GM18508 (cell line): ENCODE measurements around the gene CFAP141.

Source experiments
- ATAC-seq: cut with Tn5 transposase; IDR thresholded peaks from one replicate; pipeline ENCODE4 v1.9.1; 2021; ENCODE audit warnings: moderate number of reproducible peaks; ENCODE audit not compliant: insufficient read depth, unreplicated experiment

Gene CFAP141

DNA sequence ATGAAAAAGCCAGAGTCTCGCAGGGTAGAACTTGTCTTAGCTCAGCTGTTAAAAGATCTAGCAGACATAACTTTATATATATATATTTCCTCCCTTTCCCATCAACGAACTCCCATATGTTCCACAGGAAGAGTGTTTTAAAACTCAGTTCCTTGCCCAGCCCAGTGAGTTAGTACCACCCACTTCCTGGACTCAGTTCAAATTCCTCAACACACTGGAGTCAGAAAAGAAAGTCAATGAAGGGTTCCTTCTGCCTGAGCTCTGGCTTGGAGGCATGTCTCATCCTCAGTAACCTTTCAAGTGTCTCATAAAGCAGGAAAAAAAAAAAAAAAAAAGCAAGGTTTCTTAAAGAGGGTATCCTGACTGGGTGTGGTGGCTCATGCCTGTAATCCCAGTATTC is 29.8 kb downstream of the CFAP141 start:
- ATAC-seq = no peak

DNA sequence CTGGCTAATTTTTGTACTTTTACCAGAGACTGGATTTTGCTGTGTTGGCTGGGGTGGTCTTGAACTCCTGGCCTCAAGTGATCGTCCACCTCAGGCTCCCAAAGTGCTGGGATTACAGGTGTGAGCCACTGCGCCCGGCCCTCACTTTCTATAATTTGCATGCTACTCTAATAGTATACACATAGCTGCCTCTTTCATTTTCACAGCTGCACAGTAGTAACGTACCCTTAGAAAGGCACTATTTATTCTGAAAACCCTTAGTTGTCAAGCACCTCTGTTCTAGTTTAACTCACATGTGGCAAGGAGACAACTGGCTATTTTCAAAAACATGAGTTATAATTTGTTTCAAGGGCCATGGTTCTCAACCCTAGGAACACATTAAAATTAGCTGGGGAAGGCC is 31.5 kb downstream of the CFAP141 start:
- no peak for ATAC-seq

DNA sequence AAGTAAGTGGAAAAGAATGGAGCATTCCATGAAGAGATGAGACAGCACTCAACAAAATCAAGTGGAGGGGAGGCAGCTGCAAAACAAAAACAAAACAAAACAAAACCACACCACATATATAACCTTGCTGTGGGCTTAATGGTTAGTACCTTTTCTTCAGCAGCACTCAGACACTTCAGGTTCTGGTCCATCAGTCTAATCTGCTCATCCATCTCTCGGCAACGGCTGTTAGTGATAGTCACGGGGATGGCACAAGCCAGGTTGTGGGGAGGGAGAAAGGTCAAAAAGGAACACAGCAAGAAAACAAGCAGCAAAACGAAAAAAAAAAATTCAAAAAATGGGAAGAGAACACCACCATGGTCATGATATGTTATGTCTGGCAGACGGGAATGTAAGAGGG is 34.3 kb downstream of the CFAP141 start:
- no peak for ATAC-seq

DNA sequence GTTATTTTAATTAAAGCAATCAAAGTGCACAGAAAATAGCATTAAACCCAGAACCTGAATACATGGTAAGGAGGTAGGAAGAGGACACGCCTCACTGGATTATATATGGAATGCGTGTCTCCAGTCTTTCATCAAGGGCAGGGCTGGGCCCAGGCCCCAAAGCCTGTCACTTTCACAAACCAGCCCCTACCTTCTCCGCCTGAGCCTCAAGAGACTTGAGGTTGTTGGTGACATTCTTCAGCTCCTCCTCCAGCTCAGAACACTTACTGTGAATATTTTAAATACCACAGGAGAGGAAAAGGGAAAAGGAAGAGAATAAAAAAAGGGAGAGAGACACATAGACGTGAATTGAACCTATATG is 34.9 kb downstream of the CFAP141 start:
- ATAC-seq = no peak

DNA sequence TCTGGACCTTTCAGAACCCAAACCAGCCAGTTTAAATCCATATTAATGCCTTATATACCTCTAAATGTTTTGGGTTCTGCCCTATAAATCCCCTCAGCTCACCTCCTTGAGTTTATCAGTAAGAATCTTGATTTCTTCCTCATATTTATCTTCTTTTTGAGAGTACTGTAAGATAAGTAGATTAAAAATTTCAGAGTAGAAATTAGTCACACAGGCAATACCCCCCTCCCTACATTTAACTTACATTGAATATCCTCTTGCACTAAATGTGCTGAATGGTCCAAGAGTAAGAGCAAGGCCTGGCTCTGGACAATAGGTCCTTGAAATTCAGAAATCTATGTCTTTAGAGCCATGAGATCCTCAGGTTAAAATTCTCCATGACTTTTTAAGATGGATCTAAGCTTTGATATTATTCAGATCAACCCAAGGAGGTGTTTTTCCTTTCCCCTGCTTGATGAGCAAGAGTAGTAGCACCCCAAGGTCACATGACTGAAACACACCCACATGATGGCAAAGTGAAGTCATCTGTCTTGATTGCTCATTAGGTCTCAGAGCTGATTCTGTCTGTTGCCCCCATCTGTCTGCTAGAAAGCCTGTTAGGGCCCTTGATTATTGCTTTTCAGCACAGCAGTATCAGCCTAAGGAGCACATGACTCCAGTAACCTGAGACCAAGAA is 35.4 kb downstream of the CFAP141 start:
- ATAC-seq = no peak

DNA sequence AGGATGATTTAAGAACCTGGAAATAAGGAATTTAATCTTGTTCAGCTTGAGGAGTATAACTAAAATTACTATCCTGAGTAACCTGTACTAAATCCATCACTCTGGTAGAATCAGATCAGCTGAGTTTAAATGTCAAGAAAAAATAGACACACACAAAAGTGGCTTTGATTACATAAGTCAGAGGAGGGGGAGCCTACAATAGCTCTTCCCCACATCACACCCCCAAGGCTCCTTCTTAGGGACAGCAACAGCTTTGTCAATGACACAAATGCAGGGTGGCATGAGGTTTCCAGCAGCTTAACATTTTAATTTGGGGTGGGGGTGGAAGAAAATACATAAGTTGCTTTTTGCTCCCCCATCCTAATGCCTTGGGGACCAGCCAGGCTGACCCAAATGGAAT is 38.7 kb downstream of the CFAP141 start:
- ATAC-seq = no peak

DNA sequence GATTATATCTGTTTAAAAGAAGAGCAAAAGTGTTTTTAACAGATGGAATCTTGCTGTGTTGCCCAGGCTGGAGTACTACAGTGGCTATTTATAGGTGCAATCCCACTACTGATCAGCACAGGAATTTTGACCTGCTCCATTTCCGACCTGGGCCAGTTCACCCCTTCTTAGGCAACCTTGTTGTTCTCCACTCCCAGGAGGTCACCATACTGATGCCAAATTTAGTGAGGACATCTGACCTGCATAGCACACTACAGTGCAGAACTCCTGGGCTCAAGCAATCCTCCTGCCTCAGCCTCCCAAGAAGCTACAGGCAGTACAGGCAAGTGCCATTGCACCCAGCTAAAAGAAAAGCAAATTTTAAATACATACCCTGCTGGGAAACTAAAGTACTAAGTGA is 39.9 kb downstream of the CFAP141 start:
- ATAC-seq = no peak

DNA sequence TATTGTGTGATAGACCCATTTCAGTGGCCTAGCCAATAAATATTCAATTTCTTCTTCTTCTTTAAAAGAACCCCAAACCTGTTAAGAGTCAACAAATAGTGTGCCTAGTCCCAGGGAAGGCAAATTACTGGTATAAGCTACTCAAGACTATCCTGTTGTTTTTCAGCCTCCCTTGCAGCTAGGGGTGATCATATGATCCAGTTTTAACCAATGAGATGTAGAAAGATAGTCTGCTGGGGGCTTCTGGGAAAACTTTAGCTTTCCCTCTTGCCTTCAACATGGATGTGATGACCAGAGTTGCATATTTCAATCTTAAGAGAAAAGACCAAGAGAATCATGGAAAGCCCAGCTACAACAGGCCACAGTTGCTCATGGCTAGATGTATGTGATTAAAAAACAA is 46.6 kb downstream of the CFAP141 start:
- no peak for ATAC-seq

DNA sequence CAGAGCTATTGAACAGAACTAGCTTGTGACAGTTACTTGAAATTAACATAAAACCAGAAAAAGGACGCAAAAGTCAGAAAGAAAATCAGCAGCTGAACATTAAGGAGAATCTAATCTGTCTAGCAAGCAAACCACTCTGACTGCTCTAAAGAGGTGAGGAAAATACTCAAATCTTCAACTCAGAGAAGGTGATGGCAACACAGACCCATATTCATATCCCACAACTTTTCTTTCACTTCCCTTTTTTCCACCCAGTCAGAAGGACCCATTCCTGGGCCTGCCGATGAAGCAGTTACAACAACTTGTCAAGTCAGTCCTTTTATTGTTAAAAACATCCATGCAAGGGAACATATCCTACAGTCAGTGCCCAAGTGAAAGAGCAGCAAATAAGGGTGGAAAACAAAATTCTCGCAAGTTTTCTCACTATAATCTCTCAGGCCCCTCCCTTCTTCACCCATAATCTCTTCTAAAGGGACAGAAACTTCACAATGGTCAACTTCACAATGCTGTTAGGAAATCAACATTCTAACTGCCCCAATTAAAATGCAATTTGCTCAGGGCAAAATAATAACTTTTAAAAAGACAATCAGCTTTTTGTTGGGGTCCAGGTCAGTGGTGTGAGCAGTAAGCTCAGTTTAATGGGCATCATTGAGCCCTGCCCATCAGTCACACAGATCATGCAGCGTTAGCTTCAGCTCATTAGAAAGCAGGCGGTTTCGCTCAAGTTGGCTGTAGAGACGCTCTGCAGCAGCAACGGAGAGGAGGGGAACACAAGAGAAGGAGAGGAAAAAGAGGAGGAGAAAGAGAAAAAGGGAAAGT is 47.6 kb downstream of the CFAP141 start:
- ATAC-seq = no peak

DNA sequence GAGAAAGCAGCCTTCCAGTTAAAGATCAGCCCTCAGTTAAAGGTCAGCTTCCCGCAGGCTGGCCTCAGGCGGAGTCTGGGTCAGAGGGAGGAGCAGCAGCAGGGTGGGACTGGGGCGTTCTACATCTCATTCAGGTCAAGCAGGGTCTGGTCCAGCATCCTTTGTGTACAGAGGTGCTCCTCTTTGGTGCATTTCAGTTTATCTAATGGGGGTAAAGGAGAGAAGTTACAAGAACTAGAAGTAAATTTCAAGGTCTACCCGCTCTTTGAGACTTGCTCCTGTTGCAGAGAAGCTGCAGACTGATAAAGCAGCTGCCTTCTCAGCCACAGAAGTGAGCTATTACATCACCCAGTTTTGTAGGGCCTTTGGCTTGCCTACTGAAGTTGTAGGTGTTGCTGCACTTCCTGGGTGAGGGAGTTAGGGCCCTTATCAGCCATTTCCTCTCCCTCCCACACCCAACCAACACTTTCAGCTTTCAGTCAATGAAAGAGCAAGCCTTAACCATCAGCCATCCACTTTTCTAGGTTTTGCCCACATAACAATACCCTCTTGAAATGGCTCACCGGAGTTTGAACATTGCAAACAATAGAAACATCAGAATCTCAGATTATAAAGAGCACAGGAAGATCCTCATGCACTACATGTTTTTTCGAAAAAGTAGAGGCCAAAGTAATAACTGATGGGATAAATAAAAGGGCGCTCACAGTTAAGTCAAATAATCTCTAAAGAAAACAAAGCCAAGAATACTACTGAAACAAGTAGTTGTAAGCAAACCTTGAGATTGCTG is 48.4 kb downstream of the CFAP141 start:
- ATAC-seq = no peak

DNA sequence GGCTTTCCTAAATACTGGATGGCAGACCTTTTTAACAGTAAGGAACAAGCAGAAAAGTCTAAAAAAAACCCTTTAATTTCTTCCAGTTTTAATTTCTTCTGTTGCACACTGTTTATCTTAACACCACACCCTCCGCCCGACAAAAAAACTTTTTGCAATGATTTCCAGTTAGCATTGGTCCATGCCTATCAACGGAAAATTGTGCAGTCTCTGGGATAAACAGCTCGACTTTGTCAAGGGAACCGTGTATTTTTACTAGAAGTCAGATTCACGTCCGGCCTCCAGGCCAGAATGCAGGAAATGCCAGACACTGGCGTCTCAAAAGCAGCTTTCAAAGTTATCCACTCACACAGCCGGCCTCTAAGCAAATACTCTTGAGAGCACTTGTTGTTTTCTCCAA is 50.9 kb downstream of the CFAP141 start:
- ATAC-seq = no peak

DNA sequence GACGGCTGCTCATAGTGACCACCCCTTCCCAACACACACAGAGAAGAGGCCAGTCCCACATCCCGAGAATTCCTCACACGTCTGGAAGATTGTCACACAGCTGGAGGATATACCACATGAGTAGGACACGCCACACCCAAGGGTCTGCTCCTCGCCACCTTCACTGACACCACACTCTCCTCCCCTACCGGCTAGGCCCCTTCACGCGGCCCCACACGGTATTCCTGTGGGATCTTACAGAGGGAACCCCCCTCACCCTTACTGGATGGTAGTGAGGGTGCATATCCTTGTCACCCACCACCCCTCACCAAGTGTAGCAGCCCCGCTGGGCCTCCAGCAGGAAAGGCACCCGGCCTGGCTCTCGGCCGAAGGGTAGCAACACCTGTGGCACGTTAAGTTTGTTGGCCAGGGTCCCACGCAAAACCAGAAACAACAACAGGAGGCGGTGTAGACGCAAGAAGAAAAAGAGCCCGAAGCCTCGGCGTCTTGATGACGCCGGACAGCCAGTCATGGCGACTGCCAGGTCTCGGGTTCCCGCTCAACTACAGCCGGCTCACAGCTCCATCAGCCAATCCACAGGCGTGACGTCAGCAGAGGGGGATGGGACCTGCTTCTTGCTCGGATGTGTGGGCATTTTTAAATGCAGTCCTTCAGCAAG is 51.5 kb downstream of the CFAP141 start, which contains the start of gene NUP210L:
NUP210L (minus strand) TSS at position 540 of the 658 bp plus-strand sequence.
- no peak for ATAC-seq

DNA sequence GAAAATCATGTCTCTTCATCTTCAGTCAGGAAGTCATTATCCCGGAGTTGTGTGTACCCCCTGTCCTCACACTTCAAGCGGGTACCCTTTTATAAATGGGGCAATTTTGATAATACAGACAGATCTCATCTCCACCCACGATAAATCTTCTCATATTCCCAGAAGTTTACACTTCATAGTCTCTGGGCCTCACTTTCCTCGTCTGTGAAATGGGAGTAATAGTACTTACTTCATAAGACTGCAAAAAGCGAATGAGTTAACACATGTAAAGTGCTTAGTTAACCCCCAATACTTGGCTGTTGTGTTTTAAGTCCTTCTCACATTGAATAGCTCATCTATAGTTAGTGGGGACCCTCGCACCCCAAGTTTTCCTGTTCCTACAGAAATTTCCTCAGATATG is 52.1 kb downstream of the CFAP141 start:
- ATAC-seq = no peak

DNA sequence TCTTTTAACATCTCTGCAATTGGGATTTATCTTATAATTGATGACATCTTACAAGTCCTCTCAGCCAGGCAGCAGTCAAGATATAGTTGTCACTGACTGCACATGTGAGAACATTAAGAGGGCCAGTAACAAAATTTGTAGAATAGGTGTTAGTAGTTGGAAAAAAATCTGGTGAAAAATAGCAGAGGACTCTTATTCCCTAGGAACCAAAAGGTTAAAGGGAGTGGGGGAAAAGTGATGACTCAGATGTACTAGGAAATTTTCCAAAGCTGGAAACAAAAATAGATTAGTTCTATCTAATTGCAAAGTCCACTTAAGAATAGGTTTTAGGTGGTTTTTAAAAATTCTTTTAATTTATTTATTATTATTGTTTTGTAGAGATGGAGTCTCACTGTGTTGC is 54.8 kb downstream of the CFAP141 start:
- ATAC-seq = no peak
